HG02588 (cell line): ENCODE results near the gene GCAT.

Experiments used
- ATAC-seq: cut with Tn5 transposase; IDR thresholded peaks from one replicate; pipeline ENCODE4 v1.9.1; 2021; ENCODE audit warnings: mild to moderate bottlenecking, moderate library complexity; ENCODE audit not compliant: unreplicated experiment

GCAT gene

DNA sequence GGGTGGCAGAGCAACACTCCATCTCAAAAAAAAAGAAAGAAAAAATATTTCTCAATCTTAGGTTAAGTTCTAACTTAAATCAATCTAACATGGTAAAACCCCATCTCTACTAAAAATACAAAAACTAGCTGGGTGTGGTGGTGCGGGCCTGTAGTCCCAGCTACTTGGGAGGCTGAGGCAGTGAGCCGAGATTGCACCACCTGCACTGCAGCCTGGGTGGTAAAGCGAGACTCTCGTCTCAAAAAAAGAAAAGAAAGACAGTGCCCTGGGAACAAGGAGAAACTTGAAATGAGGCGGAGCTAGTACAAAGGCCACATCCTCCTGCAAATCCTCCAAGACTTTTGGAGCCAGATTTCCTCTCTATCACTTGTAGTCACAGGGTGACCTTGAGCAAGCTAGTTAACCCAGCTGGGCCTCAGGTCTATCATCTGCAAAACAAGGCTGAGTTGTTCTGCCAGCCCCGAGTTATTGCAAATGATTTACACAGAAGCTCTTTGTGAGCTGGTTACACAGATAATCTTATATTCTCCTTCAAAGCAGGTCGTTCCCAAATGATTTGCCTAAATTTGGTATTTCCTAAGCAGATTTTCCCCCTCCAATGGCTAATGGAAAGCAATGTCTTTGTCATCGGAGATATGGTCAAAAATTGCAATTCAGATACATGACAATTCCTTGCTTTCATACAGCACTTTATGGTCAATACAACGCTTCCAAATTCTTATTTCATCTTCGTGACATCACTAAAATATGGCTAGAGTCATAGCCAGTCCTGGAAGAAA, 34.5 kb downstream of the GCAT start:
- no peak for ATAC-seq

GRCh38 chr22:37843741-37844089, 36.0 kb downstream of the GCAT start:
- ATAC-seq = peak; percentile 51

- no peak for ATAC-seq
Measured at GRCh38 chr22:37844904-37845329, 37.2 kb downstream of the GCAT start.

DNA sequence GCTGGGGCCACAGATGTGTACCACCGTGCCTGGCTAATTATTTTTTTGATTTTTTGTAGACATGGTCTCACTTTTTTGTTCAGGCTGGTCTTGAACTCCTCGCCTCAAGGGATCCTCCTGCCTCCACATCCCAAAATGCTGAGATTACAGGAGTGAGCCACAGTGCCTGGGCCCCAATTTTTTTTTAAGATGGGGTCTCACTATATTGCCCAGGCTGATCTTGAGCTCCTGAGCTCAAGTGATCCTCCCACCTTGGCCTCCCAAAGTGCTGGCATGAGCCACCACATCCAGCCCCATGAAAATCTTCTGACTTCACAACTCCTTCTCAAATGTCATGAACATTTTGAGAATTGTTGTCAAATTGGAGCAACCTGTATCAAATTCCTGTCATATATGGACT, 38.7 kb downstream of the GCAT start:
- no peak for ATAC-seq

DNA sequence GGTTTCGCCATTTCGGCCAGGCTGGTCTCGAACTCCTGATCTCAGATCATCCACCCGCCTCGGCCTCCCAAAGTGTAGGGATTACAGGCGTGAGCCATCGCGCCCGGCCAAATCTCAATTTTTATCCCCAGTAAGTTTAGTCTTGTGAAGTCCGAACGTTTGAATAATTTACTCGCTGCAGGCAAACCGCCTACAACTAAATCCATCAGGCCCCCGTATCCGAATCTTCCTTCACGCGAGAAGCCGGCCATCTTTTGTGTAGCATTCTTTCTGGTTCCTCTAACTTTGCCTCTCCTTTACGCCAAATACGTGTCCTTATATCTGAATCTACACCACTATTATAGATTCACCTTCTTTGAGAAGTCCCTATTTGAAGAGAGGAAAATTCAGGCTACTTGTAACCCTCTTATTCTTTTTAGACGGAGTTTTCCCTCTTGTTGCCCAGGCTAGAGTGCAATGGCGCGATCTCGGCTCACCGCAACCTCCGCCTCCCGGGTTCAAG, 40.9 kb downstream of the GCAT start:
- ATAC-seq = no peak

DNA sequence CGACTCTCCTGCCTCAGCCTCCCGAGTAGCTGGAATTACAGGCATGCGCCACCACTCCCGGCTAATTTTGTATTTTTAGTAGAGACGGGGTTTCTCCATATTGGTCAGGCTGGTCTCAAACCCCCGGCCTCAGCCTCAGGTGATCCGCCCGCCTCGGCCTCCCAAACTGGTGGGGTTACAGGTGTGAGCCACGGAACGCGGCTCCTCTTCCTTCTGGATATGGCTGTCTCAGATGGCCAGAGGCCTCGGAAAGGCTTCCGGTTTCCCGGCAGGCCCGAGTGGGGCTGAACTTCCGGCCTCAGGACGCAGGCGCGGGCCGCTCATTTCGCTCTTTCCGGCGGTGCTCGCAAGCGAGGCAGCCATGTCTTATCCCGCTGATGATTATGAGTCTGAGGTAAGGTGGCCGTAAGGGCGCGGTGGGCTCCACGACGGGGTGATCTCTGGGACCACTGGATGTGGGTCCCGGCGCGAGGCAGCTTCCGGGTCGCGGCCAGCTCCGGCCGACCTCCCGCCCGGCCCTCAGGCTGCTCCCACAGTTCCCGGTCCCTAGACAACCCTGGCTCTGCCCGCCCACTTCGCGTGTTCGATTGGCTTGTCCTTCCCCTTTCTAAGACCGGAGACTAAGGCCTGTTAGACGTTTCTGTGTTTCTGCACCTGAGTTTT, 41.5 kb downstream of the GCAT start, which contains the start of gene EIF3L:
EIF3L (plus strand) TSS at position 331 of the 663 bp plus-strand sequence; CDS start at position 362, 31 bp downstream.
- peak; percentile 65 for ATAC-seq

DNA sequence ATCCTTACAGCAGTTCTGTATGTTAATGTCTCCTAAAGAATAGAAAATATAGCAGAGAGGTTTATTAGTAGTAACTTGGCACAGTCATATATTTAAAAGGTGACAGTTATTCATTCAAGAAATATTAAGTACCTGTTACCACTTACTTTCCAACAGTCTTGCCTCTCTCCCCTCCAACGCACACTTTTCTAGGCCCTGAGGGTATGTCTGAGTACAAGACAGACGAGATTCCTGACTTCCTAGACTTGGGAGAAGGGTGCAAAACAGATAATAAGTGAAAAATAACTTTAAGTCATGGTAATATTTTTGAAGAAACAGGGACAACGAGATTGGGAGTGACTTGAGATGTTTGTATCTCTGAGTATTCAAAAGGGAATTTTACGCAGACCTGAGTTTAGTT, 43.1 kb downstream of the GCAT start:
- ATAC-seq = no peak

- ATAC-seq = no peak
Measured at GRCh38 chr22:37852418-37852817, 44.7 kb downstream of the GCAT start.

DNA sequence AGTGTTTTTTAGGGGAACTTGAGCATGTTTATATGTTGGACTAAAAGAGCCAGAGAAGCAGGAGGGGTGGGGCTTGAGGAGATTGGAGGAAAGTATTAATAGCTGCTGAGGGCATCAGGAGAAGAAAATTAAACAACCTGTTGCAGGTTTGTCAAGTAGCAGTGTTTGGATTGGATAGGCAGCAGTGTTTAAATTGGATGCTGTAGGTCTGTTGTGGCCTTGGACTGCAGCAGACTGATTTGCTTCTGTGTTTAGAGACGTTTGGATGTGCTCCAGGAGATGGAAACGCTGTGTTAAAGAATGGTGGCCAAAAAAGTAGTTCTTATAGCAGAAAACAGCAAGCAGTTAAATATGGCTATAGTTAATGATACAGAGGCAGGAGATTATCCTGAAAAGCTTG, 47.2 kb downstream of the GCAT start:
- no peak for ATAC-seq

GRCh38 chr22:37855462-37855861, 47.7 kb downstream of the GCAT start:
- no peak for ATAC-seq

DNA sequence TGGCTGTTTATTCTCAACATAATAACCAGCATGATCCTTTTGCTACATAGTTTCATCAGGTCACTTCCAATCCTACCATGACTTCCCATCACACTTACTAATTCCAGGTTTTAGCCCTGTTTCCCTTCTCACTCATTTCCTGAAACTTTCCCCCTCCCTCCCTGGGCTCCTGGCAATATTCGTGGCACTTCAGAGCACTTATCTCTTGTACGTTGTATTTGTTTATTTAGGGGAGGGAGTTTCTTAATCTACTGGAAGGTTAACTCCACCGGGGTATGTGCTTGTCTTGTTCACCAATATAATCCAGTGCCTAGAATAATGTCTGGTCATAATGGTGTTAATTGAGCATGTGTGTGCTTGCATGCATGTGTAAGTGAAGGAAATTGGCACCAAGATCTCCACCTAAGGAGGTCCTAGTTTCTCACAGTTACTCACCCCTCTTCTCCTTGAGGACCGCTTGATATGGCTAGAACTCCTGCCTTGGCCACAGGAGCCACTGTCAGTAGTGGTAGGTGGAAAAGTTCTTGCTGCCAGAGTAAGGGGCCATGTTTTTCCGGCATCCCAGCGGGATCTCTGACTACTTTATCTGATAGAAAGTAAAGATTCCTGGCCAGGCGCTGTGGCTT, 53.2 kb downstream of the GCAT start:
- ATAC-seq = no peak

- no peak for ATAC-seq
Measured at GRCh38 chr22:37862570-37863325, 55.0 kb downstream of the GCAT start.

DNA sequence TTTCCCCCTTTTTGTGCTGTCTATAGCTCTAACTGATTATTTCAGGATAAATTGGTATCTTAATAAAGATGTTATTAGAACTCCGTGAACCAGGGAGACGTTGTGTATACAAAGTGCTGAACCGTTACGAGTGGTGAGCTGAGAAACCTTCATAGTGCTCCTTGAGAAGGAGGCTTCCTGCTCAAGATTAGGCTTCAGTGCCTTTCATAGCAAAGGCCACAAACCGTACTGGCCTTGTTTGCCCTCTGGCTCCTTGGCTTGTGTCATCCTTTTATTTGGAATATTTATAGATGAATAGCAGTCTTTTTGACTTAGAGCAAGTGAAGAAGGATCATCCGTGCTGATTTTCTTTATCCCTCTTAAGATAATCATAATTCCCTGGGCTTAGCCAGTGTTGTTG, 57.8 kb downstream of the GCAT start:
- no peak for ATAC-seq
